ENCODE results near the gene TPST1.

Gene TPST1

GRCh38 chr7:66189695-66190503, 15.2 kb upstream of the TPST1 start:
- no peak overlapping the region for H3K27ac ChIP-seq (ENCODE audit: low read depth, low read length)
- no CpG with 5 or more reads among the region's 7 CpGs for WGBS (ENCODE audit: extremely low coverage, insufficient coverage, low lambda C conversion rate)
- H3K4me2 ChIP-seq (ENCODE audit: low read length) = no peak overlapping the region
- no peak overlapping the region for H3K56ac ChIP-seq (ENCODE audit: low read length)
- H3K9ac ChIP-seq (ENCODE audit: low read length) = no peak overlapping the region
- H3K4me3 ChIP-seq (ENCODE audit: low read length) = no peak overlapping the region
- H3K27me3 ChIP-seq (ENCODE audit: insufficient read depth, low read length, poor library complexity) = no peaks in the 10 kb centered on the region
- H4K8ac ChIP-seq (ENCODE audit: low read depth, low read length) = no peak overlapping the region
- H2BK120ac ChIP-seq (ENCODE audit: low read depth, low read length) = no peak overlapping the region
- H3K79me2 ChIP-seq (ENCODE audit: control insufficient read depth, insufficient read depth, low read length) = no peaks in the 10 kb centered on the region
- no peak overlapping the region for H2BK15ac ChIP-seq (replicated peaks; ENCODE audit: low read depth)
- no peak overlapping the region for H2BK5ac ChIP-seq (ENCODE audit: low read length)
- no peak overlapping the region for H3K23ac ChIP-seq (ENCODE audit: low read length)
- no peak for DNase-seq
- no peak overlapping the region for H2AK5ac ChIP-seq (ENCODE audit: low read length)
- H4K5ac ChIP-seq (ENCODE audit: low read length) = no peak overlapping the region
- H3K79me1 ChIP-seq (ENCODE audit: low read length) = no peaks in the 10 kb centered on the region
- no peak overlapping the region for H3K4ac ChIP-seq (ENCODE audit: low read depth, low read length)
- H3K36me3 ChIP-seq (ENCODE audit: control insufficient read depth, insufficient read depth, low read length) = no peaks in the 10 kb centered on the region
- no peaks in the 10 kb centered on the region for H3K4me1 ChIP-seq (ENCODE audit: control insufficient read depth, low read depth, low read length)
- H3K18ac ChIP-seq (ENCODE audit: low read length) = no peak overlapping the region

- no peak overlapping the region for H2AK5ac ChIP-seq (ENCODE audit: low read length)
- H3K27me3 ChIP-seq (ENCODE audit: insufficient read depth, low read length, poor library complexity) = no peaks in the 10 kb centered on the region
- no peak overlapping the region for H4K5ac ChIP-seq (ENCODE audit: low read length)
- H3K4me3 ChIP-seq (ENCODE audit: low read length) = no peak overlapping the region
- H3K27ac ChIP-seq (ENCODE audit: low read depth, low read length) = no peak overlapping the region
- no peak overlapping the region for H3K9ac ChIP-seq (ENCODE audit: low read length)
- H2BK120ac ChIP-seq (ENCODE audit: low read depth, low read length) = no peak overlapping the region
- DNase-seq = no peak
- no peaks in the 10 kb centered on the region for H3K36me3 ChIP-seq (ENCODE audit: control insufficient read depth, insufficient read depth, low read length)
- no peak overlapping the region for H2BK5ac ChIP-seq (ENCODE audit: low read length)
- WGBS (ENCODE audit: extremely low coverage, insufficient coverage, low lambda C conversion rate) = no CpG with 5 or more reads among the region's 5 CpGs
- no peaks in the 10 kb centered on the region for H3K79me2 ChIP-seq (ENCODE audit: control insufficient read depth, insufficient read depth, low read length)
- no peak overlapping the region for H3K4me2 ChIP-seq (ENCODE audit: low read length)
- no peak overlapping the region for H3K56ac ChIP-seq (ENCODE audit: low read length)
- H4K8ac ChIP-seq (ENCODE audit: low read depth, low read length) = no peak overlapping the region
- no peak overlapping the region for H3K4ac ChIP-seq (ENCODE audit: low read depth, low read length)
- no peak overlapping the region for H3K23ac ChIP-seq (ENCODE audit: low read length)
- no peak overlapping the region for H2BK15ac ChIP-seq (replicated peaks; ENCODE audit: low read depth)
- no peak overlapping the region for H3K18ac ChIP-seq (ENCODE audit: low read length)
- H3K4me1 ChIP-seq (ENCODE audit: control insufficient read depth, low read depth, low read length) = no peaks in the 10 kb centered on the region
- no peaks in the 10 kb centered on the region for H3K79me1 ChIP-seq (ENCODE audit: low read length)
Measured at GRCh38 chr7:66190504-66190857, 14.7 kb upstream of the TPST1 start.

- Histone ChIP-seq H3K79me2 (ENCODE audit: control insufficient read depth, insufficient read depth, low read length) (no peaks in the 10 kb centered on the region), H3K79me1 (ENCODE audit: low read length) (no peaks in the 10 kb centered on the region), H3K27ac (ENCODE audit: low read depth, low read length) (no peak overlapping the region), H3K23ac (ENCODE audit: low read length) (no peak overlapping the region), H2BK120ac (ENCODE audit: low read depth, low read length) (no peak overlapping the region), H4K8ac (ENCODE audit: low read depth, low read length) (no peak overlapping the region), H3K56ac (ENCODE audit: low read length) (no peak overlapping the region), H2BK5ac (ENCODE audit: low read length) (no peak overlapping the region), H3K9ac (ENCODE audit: low read length) (no peak overlapping the region), H4K5ac (ENCODE audit: low read length) (no peak overlapping the region), H3K18ac (ENCODE audit: low read length) (no peak overlapping the region), H2BK15ac (replicated peaks; ENCODE audit: low read depth) (no peak overlapping the region), H2AK5ac (ENCODE audit: low read length) (no peak overlapping the region), H3K4me3 (ENCODE audit: low read length) (no peak overlapping the region), H3K4me2 (ENCODE audit: low read length) (no peak overlapping the region), H3K4me1 (ENCODE audit: control insufficient read depth, low read depth, low read length) (no peaks in the 10 kb centered on the region), H3K27me3 (ENCODE audit: insufficient read depth, low read length, poor library complexity) (no peaks in the 10 kb centered on the region), H3K36me3 (ENCODE audit: control insufficient read depth, insufficient read depth, low read length) (no peaks in the 10 kb centered on the region), H3K4ac (ENCODE audit: low read depth, low read length) (no peak overlapping the region)
- 100% methylated on average over 1 of the region's 6 CpGs for WGBS (ENCODE audit: extremely low coverage, insufficient coverage, low lambda C conversion rate)
- no peak for DNase-seq
Measured at GRCh38 chr7:66193146-66193725, 11.9 kb upstream of the TPST1 start.

GRCh38 chr7:66198469-66198868, 6.7 kb upstream of the TPST1 start:
- H2BK15ac ChIP-seq (replicated peaks; ENCODE audit: low read depth) = no peak overlapping the region
- no peak overlapping the region for H3K23ac ChIP-seq (ENCODE audit: low read length)
- H3K27me3 ChIP-seq (ENCODE audit: insufficient read depth, low read length, poor library complexity) = no peaks in the 10 kb centered on the region
- no peaks in the 10 kb centered on the region for H3K79me1 ChIP-seq (ENCODE audit: low read length)
- no peak overlapping the region for H3K56ac ChIP-seq (ENCODE audit: low read length)
- no peak overlapping the region for H2BK120ac ChIP-seq (ENCODE audit: low read depth, low read length)
- H4K8ac ChIP-seq (ENCODE audit: low read depth, low read length) = no peak overlapping the region
- H3K18ac ChIP-seq (ENCODE audit: low read length) = peak overlapping the region; percentile 9
- no peak for DNase-seq
- H4K5ac ChIP-seq (ENCODE audit: low read length) = no peak overlapping the region
- H2AK5ac ChIP-seq (ENCODE audit: low read length) = no peak overlapping the region
- whole genome bisulfite sequencing (ENCODE audit: extremely low coverage, insufficient coverage, low lambda C conversion rate) = no CpG with 5 or more reads among the region's 2 CpGs
- no peak overlapping the region for H2BK5ac ChIP-seq (ENCODE audit: low read length)
- no peaks in the 10 kb centered on the region for H3K4me1 ChIP-seq (ENCODE audit: control insufficient read depth, low read depth, low read length)
- H3K36me3 ChIP-seq (ENCODE audit: control insufficient read depth, insufficient read depth, low read length) = no peaks in the 10 kb centered on the region
- H3K4me2 ChIP-seq (ENCODE audit: low read length) = no peak overlapping the region
- H3K79me2 ChIP-seq (ENCODE audit: control insufficient read depth, insufficient read depth, low read length) = no peaks in the 10 kb centered on the region
- H3K4ac ChIP-seq (ENCODE audit: low read depth, low read length) = no peak overlapping the region
- no peak overlapping the region for H3K27ac ChIP-seq (ENCODE audit: low read depth, low read length)
- no peak overlapping the region for H3K4me3 ChIP-seq (ENCODE audit: low read length)
- no peak overlapping the region for H3K9ac ChIP-seq (ENCODE audit: low read length)

GRCh38 chr7:66198956-66199355, 6.2 kb upstream of the TPST1 start:
- no CpG with 5 or more reads among the region's 4 CpGs for WGBS (ENCODE audit: extremely low coverage, insufficient coverage, low lambda C conversion rate)
- H3K23ac ChIP-seq (ENCODE audit: low read length) = no peak overlapping the region

More at GRCh38 chr7:66198956-66199355, 6.2 kb upstream of the TPST1 start:
- H3K18ac ChIP-seq (ENCODE audit: low read length) = no peak overlapping the region
- no peak overlapping the region for H2AK5ac ChIP-seq (ENCODE audit: low read length)
- H3K36me3 ChIP-seq (ENCODE audit: control insufficient read depth, insufficient read depth, low read length) = no peaks in the 10 kb centered on the region
- H2BK5ac ChIP-seq (ENCODE audit: low read length) = no peak overlapping the region
- H3K4me3 ChIP-seq (ENCODE audit: low read length) = no peak overlapping the region
- no peak overlapping the region for H3K27ac ChIP-seq (ENCODE audit: low read depth, low read length)
- no peak overlapping the region for H4K8ac ChIP-seq (ENCODE audit: low read depth, low read length)
- H3K79me1 ChIP-seq (ENCODE audit: low read length) = no peaks in the 10 kb centered on the region
- no peak overlapping the region for H3K56ac ChIP-seq (ENCODE audit: low read length)
- H3K9ac ChIP-seq (ENCODE audit: low read length) = no peak overlapping the region
- no peak overlapping the region for H2BK15ac ChIP-seq (replicated peaks; ENCODE audit: low read depth)
- H3K79me2 ChIP-seq (ENCODE audit: control insufficient read depth, insufficient read depth, low read length) = no peaks in the 10 kb centered on the region
- peak; percentile 1 for DNase-seq
- no peaks in the 10 kb centered on the region for H3K4me1 ChIP-seq (ENCODE audit: control insufficient read depth, low read depth, low read length)
- H3K4ac ChIP-seq (ENCODE audit: low read depth, low read length) = no peak overlapping the region
- H4K5ac ChIP-seq (ENCODE audit: low read length) = no peak overlapping the region
- no peak overlapping the region for H2BK120ac ChIP-seq (ENCODE audit: low read depth, low read length)
- H3K27me3 ChIP-seq (ENCODE audit: insufficient read depth, low read length, poor library complexity) = no peaks in the 10 kb centered on the region
- H3K4me2 ChIP-seq (ENCODE audit: low read length) = no peak overlapping the region
